Stimulated activated CD4-positive, alpha-beta T cell treated with anti-CD3 and anti-CD28 coated beads, Interleukin-4, amount 100 ng/mL, for 1 hour (primary cell): ENCODE measurements around the gene SHQ1.

Source experiments
- DNase-seq: peaks from one replicate; pipeline ENCODE4 v3.0.0-alpha.2; 2020

Gene SHQ1

GRCh38 chr3:72847282-72847681, 963 bp downstream of the SHQ1 start:
- DNase-seq: no peak

- no peak for DNase-seq
Measured at GRCh38 chr3:72846166-72846565, 2.1 kb downstream of the SHQ1 start.

DNA sequence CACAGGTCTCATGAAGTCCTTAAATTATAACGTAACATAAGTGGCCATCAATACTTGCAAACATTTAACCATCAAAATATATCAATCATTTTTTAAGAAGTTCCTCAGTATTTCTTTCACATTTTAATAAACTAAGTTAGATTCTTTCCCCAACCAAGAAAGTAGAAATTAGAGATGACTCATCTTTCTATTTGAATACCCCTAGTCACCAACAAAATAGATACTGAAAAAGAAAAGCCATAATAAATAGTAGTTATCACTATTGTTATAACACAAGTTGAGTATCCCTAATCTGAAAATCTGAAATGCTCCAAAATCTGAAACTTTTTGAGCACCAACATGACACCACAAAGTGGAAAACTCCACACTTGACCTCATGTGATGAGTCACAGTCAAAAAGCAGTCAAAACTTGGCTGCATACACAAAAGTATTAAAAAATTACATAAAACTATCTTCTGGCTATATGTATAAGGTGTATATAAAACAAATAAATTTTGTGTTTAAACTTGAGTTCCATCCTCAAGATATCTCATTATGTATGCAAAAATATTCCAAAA, 3.7 kb downstream of the SHQ1 start:
- DNase-seq: no peak

DNA sequence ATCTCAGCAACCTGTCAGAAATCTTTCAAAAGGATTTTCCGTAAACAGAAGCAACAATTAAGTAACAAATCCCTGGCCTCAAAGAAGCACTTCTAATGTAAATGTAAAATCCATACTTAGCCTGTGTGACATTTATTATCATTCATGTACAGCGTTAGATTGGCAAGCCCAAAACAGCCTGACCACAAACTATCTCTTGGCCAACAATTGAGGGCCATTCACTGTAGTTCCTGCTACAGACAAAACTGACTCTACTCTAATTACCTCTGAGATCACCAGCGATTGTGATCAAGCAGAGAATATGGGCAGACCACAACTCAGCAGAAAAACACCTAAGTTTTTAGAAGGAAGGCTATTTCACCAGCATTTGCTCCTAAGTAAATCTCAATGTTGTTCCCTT, 9.2 kb downstream of the SHQ1 start:
- DNase-seq: no peak

DNA sequence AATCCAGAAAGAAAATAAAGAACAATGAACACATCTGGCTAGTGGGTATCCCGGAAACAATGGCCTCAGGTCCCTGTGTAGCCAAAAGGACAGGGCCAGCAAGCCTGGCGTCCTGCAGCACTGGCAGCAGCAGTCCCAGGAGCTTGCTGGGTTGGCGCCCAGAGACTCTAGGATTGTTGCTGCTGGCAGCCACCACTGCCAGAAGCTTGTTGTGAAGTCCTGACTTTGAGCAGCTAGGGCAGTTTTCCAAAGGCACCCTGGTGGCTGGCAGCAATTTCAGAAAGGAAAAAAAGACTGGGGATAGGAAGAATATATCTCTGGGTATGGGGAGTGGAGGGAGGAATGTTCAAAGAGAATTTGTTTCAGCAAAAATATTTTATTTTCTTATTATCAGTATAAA, 11.3 kb downstream of the SHQ1 start:
- DNase-seq: no peak

GRCh38 chr3:72836416-72836815, 11.8 kb downstream of the SHQ1 start:
- no peak for DNase-seq

GRCh38 chr3:72830452-72831223, 17.6 kb downstream of the SHQ1 start:
- DNase-seq: no peak

DNA sequence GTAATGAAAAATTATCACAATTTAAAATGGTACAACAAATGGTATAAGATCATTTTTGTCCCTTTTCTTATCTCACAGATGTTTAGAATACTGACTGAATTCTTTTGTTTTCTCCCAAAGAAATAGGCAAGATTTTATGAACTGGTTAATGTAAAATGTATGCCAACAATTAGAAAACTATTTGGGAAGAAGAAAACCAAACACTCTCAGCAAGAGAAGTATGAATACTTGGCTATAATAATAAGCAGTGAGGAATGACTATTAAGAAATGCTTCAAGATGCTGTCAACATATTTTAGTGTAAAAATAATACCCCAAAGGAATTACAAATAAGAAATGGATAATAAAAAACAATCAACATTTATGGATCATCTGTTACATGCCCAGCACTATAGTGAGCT, 18.5 kb downstream of the SHQ1 start:
- DNase-seq: no peak

DNA sequence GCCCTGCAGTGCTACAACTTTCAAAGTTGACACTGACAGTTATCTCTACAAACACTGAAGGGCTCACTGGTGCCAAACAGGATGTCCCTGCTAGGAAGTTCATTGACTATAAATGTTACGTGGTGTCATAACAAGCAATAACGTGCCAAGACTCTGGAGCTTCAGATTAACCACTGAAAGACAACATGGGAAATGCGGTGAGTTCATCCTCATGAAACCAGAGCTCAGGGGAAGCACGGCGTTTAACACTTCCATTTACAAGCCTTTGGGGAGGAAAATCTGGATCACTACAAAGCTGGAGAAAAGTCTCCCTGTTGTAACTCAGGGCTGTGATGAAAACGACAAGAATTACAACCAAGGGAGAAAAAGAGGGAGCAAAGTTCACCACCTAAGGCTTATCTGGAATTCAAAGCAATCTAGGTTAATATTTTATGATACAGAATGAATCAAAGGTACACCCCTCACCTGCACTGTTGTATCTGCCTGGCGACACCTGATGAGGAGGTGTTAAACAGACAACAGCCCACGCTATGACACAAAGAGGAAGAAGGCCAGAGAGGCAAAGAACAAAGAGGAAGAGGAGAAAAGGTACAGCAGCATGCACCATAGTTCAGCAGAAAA, 27.0 kb downstream of the SHQ1 start:
- DNase-seq: no peak

- no peak for DNase-seq
Measured at GRCh38 chr3:72820415-72820814, 27.8 kb downstream of the SHQ1 start.

- no peak for DNase-seq
Measured at GRCh38 chr3:72818905-72819304, 29.3 kb downstream of the SHQ1 start.

- no peak for DNase-seq
Measured at GRCh38 chr3:72818092-72818773, 30.0 kb downstream of the SHQ1 start.

DNA sequence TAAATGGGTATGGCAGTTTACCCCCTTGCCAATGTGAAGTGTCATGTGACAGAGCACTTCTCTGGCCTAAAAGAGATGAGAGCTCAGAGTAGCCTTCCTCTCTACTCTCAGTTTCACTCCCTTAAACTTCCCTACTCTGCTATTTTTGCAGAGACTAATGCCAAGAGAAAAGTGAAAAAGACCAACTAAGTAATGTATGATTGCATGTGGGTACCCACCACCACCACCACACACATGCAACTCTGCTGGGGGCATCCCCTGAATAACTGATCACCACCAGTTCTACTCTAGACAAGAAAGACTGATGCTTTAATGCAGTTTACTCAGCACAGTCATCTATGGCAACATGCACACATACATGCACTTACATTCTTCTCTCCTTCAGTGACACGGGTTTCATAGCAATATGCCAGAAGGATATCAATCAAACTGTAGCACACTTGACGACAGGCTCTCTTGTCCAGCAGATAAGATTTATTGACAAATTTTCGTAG, 31.3 kb downstream of the SHQ1 start:
- DNase-seq: no peak

GRCh38 chr3:72814308-72814707, 33.9 kb downstream of the SHQ1 start:
- DNase-seq: no peak

DNA sequence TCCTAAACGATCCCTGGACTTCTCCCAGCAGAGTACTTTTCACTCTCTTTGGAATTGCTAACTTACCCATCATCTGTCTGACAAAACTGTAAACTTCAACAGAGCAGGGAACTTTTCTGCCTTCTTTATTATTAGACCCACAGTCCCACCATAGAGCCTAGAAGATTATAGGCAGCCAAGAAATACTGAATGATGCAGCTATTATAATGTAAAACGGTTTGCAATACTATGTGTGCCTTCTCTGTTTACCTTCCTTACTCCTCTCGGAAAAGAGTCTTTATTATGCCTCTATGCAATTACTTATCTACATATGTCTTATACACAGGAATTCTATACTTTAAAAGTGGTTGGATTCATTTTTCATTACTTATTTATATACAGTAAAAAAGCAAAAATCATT, 36.0 kb downstream of the SHQ1 start:
- DNase-seq: no peak

DNA sequence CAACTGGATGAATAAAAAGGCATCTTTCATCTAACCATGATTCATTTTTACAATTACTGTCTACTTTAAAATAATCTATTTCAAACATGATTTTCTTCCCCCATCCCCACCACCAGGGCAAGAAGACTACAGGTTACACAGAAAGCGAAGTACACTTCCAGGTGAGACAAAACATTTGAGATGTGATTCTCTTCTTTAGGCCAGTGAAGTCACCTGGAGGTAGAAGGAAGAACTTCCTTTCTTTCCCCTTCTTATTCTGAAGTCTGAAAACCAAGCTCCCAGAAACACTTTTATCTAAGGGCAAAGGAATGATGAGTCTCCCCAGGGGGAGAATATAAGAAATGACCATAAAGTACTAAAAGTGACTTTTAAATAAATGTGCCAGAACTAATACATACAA, 36.7 kb downstream of the SHQ1 start:
- DNase-seq: no peak

DNA sequence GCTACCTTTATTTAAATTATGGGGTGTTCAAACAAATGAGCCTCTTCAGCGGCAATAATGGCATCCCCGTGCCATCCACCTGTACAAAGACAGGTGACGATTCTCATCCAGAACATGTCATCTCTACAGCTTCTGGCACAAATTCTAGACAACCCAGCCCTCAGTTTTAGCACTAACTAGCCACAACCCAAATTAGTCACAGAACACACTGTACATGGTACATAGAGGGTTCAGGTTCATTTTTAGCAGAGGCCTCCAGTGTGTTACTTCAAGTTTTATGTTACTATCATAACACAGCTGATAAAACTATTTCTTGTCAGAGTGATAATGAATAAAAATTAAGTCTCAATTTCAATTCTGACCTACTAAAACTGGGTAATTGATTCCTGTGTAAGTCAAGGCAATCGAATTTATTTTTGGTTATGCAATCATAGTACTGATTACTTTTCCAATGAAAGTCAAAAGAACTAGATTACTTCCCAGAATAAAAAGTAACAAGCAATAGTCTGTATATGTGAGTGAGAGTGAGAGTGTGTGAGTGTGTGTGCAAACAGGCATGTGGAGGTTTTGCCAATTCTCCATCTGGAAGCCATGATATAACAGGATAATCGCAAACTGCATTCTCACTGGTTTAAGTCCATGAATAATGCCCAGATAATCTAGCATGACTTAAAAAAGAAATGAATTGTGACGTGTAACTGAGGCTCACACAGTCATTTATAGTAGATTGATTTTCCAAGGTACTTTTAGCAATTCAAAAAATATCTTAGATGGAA, 37.4 kb downstream of the SHQ1 start:
- no peak for DNase-seq

DNA sequence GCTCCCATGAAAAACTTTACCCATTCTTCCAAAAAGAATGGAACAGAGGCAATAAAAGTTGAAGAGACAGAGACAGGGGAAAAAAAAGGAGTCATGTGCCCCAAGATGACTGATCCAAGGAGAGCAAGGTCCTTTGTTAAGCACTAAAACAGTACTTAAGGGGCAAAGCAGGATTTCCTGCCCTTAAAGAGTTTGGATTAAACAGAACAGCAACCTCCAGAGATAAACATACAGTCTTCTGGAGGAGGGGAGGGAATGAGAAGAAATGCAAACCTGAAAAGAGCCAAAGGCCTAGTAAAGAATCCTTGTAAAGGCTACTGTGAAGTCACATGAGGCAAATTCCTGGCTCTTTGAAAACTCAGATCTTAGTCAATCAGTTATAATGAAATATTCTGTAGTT, 38.2 kb downstream of the SHQ1 start:
- DNase-seq: no peak

DNA sequence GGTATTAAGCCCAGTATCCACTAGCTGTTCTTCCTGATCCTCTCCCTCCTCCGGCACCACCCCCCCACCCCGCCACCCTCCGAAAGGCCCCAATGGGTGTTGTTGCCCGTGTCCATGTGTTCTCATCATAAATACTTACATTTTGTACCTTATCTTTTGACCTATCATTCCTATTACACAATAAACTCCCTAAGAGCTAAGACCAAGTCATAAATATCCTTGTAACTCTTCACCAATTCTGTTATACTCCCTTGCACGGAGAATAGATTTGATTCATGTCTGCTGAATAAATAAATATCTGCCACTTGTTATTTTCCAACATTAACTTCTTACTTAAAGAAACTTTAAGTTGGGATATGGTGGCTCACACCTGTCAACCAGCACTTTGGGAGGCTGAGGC, 43.9 kb downstream of the SHQ1 start:
- no peak for DNase-seq

DNA sequence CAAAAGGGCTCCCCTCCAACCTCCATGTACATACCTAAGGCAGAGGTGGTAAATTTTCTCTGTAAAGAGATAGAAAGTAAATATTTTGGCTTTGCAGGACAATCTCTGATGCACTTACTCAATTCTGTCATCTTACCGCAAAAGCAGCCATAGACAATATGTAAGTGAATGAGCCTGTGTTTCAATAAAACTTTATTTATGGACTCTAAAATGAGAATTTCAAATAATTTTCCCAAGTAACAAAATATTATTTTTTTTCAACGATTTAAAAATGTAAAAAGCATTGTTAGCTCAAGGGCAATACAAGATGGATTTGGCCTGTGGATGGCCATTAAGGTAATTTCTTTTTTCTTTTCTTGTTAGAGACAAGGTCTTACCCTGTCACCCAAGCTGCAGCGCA, 44.7 kb downstream of the SHQ1 start:
- DNase-seq: no peak

DNA sequence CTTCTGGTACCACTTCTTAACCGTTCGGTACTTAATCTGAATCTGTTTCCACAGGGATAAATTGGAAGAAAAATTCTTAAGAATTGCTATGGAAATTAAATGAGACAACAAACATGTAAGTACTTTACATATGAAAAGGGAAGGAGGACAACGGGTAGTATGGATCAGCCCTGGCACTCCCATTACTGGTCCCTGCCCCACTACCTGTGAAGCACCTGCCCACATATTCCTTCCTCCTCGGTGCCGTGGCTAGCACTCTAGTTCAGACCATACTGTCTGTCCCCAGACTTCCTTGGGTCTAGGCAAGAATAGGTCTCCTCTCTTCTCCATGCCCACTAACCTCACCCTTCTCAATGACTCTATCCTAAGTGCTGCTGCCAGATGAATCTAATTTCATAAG, 46.2 kb downstream of the SHQ1 start:
- no peak for DNase-seq

GRCh38 chr3:72800869-72801268, 47.4 kb downstream of the SHQ1 start:
- no peak for DNase-seq
